IMR-90 (cell line): ENCODE data around the gene NSUN5.

ENCODE experiments used
- POLR2A ChIP-seq: IDR thresholded peaks from 2 replicates; pipeline ENCODE4 v1.6.1; 2012; ENCODE audit warnings: mild to moderate bottlenecking, low read depth, low read length
- RCOR1 ChIP-seq: IDR thresholded peaks from 2 replicates; pipeline ENCODE4 v1.6.1; 2012; ENCODE audit warnings: mild to moderate bottlenecking, low read length, improper control_type of control experiment; ENCODE audit not compliant: insufficient replicate concordance
- RFX5 ChIP-seq: IDR thresholded peaks from 2 replicates; pipeline ENCODE4 v1.8.0; 2012; ENCODE audit warnings: low read depth, mild to moderate bottlenecking, low read length, moderate library complexity
- SMC3 ChIP-seq: fragments of 150-350 bp; IDR thresholded peaks from 2 replicates; pipeline ENCODE4 v1.6.1; 2016; ENCODE audit warnings: low read depth, mild to moderate bottlenecking, antibody characterized with exemption, low read length, moderate library complexity
- TF ChIP-seq, protein P1 (sequence below): conservative IDR thresholded peaks from 2 replicates; pipeline ENCODE4 v1.5.1; 2012; ENCODE audit warnings: mild to moderate bottlenecking, low read depth, low read length, improper control_type of control experiment

DNA sequence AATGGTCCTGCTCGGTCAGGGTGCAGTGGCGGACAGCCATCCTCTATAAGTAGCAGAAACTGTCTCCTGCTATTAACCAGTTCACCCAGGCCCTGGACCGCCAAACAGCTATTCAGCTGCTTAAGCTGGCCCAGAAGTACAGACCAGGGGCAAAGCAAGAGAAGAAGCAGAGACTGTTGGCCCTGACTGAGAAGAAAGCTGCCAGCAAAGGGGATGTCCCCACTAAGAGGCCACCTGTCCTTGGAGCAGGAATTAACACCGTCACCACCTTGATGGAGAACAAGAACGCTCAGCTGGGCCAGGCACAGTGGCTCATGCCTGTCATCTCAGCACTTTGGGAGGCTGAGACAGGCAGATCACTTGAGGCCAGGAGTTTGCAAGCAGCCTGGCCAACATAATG is 5.6 kb upstream of the NSUN5 start:
- TF ChIP-seq, protein P1, sequence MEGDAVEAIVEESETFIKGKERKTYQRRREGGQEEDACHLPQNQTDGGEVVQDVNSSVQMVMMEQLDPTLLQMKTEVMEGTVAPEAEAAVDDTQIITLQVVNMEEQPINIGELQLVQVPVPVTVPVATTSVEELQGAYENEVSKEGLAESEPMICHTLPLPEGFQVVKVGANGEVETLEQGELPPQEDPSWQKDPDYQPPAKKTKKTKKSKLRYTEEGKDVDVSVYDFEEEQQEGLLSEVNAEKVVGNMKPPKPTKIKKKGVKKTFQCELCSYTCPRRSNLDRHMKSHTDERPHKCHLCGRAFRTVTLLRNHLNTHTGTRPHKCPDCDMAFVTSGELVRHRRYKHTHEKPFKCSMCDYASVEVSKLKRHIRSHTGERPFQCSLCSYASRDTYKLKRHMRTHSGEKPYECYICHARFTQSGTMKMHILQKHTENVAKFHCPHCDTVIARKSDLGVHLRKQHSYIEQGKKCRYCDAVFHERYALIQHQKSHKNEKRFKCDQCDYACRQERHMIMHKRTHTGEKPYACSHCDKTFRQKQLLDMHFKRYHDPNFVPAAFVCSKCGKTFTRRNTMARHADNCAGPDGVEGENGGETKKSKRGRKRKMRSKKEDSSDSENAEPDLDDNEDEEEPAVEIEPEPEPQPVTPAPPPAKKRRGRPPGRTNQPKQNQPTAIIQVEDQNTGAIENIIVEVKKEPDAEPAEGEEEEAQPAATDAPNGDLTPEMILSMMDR: no peak
- no peak for TF ChIP-seq RFX5
- no peak for TF ChIP-seq SMC3
- no peak for TF ChIP-seq POLR2A
- TF ChIP-seq RCOR1: no peak
